GM23338 (cell line): ENCODE measurements around the gene EPS8L1. TPM values are rescaled to one million over a fixed set of nuclear protein-coding genes. Genes with fewer than 3 reads are reported as not detected.
A peak's percentile ranks its signal among the peaks of the same experiment; 100 is the strongest.

Experiments used
- ATAC-seq: fragments of 200-7000 bp; cut with Tn5 transposase; 3 replicates; pipeline ENCODE4 v1.9.1; 2020
- DNase-seq: peaks from one replicate; pipeline ENCODE4 v3.0.0-alpha.2; 2015; ENCODE audit warnings: low spot score
- H2AFZ ChIP-seq: fragments of 200-600 bp; sonication (generic); 2 replicates; pipeline ENCODE4 v1.8.0; 2016; ENCODE audit warnings: antibody characterized with exemption, mild to moderate bottlenecking, moderate library complexity
- H3F3A ChIP-seq: fragments of 200-600 bp; sonication (generic); replicated peaks from 2 replicates; pipeline ENCODE4 v1.8.0; 2017; ENCODE audit warnings: antibody characterized with exemption, mixed run types, low read depth
- H3K27ac ChIP-seq: fragments of 200-600 bp; sonication (generic); 2 replicates; pipeline ENCODE4 v1.6.1; 2016; ENCODE audit warnings: low read depth
- H3K27me3 ChIP-seq: fragments of 200-600 bp; sonication (generic); 2 replicates; pipeline ENCODE4 v1.8.0; 2016; ENCODE audit warnings: mild to moderate bottlenecking, mixed run types, moderate library complexity; ENCODE audit not compliant: insufficient read depth
- H3K36me3 ChIP-seq: fragments of 200-600 bp; sonication (generic); 2 replicates; pipeline ENCODE4 v1.8.0; 2016; ENCODE audit warnings: mild to moderate bottlenecking; ENCODE audit not compliant: insufficient read depth
- H3K4me1 ChIP-seq: fragments of 200-600 bp; sonication (generic); 2 replicates; pipeline ENCODE4 v1.8.0; 2016; ENCODE audit warnings: mild to moderate bottlenecking, moderate library complexity; ENCODE audit not compliant: insufficient read depth
- H3K4me2 ChIP-seq: fragments of 200-600 bp; sonication (generic); 2 replicates; pipeline ENCODE4 v1.7.1; 2017; ENCODE audit warnings: mixed run types
- H3K4me3 ChIP-seq: fragments of 200-600 bp; sonication (generic); 2 replicates; pipeline ENCODE4 v1.6.1; 2016; ENCODE audit warnings: mixed run types
- H3K79me2 ChIP-seq: fragments of 200-600 bp; sonication (generic); replicated peaks from 2 replicates; pipeline ENCODE4 v1.8.0; 2017; ENCODE audit warnings: mild to moderate bottlenecking; ENCODE audit not compliant: insufficient read depth
- H3K9me2 ChIP-seq: fragments of 200-600 bp; sonication (generic); 2 replicates; pipeline ENCODE4 v1.8.0; 2017; ENCODE audit not compliant: insufficient read depth
- H4K20me1 ChIP-seq: fragments of 200-600 bp; sonication (generic); replicated peaks from 2 replicates; pipeline ENCODE4 v1.8.0; 2017; ENCODE audit warnings: mild to moderate bottlenecking; ENCODE audit not compliant: insufficient read depth
- H3K27ac Mint-ChIP-seq: 2 replicates; pipeline ENCODE4 v1.8.0; 2020; ENCODE audit warnings: inconsistent platforms, mild to moderate bottlenecking, moderate library complexity, mixed read lengths
- H3K27me3 Mint-ChIP-seq: 3 replicates; pipeline ENCODE4 v1.8.0; 2022; ENCODE audit warnings: low read depth, mild to moderate bottlenecking, moderate library complexity, mixed read lengths, inconsistent platforms; ENCODE audit not compliant: insufficient read depth, poor library complexity
- H3K36me3 Mint-ChIP-seq: 3 replicates; pipeline ENCODE4 v1.8.0; 2021; ENCODE audit warnings: low read depth, mild to moderate bottlenecking, inconsistent platforms, moderate library complexity, mixed read lengths
- H3K4me1 Mint-ChIP-seq: 3 replicates; pipeline ENCODE4 v1.8.0; 2020; ENCODE audit warnings: mild to moderate bottlenecking, inconsistent platforms, mixed read lengths
- H3K4me3 Mint-ChIP-seq: 3 replicates; pipeline ENCODE4 v1.8.0; 2021; ENCODE audit warnings: moderate library complexity, mild to moderate bottlenecking, inconsistent platforms, mixed read lengths
- H3K9me3 Mint-ChIP-seq: 3 replicates; pipeline ENCODE4 v1.8.0; 2020; ENCODE audit warnings: moderate library complexity, mild to moderate bottlenecking, inconsistent platforms, mixed read lengths
- CREB1 ChIP-seq: fragments of 250-450 bp; sonication (Bioruptor Pico); IDR thresholded peaks from 2 replicates; pipeline ENCODE4 v1.5.0; 2020; ENCODE audit warnings: low read depth, mild to moderate bottlenecking, moderate library complexity
- POLR2AphosphoS5 ChIP-seq: IDR thresholded peaks from 2 replicates; pipeline ENCODE4 v1.6.1; 2016; ENCODE audit warnings: antibody characterized with exemption, low read depth
- ZNF462 ChIP-seq: fragments of 250-450 bp; sonication (Bioruptor Pico); IDR thresholded peaks from 2 replicates; pipeline ENCODE4 v1.5.0; 2020; ENCODE audit warnings: mild to moderate bottlenecking, moderate library complexity
- polyA plus RNA-seq: library from polyadenylated mRNA; unstranded; fragments of >200 nt; fragmentation: Nextera tagmentation; extraction: Ambion mirVana; gene quantifications from 2 replicates; pipeline ENCODE4 v1.2.1, GENCODE V29; 2016
- total RNA-seq: library from RNA; depleted of rRNA; stranded (reverse); fragments of >200 nt; shearing (Covaris generic); gene quantifications from 2 replicates; pipeline ENCODE4 v1.2.3, GENCODE V29; 2014
- TF ChIP-seq, protein P1 (sequence below): IDR thresholded peaks from 2 replicates; pipeline ENCODE4 v1.6.1; 2016; ENCODE audit warnings: antibody characterized with exemption

EPS8L1 gene
- total and polyA plus RNA-seq, 2 experiments from 2014 or later: 47.5 to 51.2 TPM

DNA sequence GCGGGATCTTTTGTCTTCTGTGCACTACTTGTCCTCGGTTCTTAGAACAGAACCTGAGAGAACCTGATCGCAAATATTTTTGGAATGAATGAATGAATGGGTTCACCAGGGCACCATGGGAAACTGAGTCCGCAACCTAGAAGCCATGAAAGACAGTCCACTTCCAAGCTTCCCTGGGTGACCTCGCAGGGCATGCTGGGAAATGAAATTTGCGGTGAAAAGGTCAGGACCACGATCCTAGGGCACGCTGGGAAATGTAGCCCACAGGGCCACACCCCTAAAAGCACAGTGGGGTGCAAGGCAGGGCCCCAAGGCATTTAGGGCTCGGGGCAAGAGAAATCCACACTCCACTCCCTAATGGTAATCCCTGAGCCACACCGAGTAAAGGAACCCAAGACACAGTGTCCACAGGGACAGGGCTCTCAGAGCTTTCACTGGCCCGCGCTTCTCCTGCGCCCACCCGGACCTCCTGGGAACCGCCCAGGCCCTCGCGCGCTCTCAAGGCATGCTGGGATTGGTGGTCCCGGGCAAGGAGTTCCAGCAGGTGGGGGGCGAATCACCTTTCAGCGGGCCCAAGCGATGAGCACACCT, 42.8 kb downstream of the EPS8L1 start:
- peak; percentile 54; the same call in 1 of the 2 replicates for TF ChIP-seq POLR2AphosphoS5
- TF ChIP-seq CREB1 (CRISPR knock-in tag): peak; percentile 38; the same call in 1 of the 2 replicates
- TF ChIP-seq ZNF462 (CRISPR knock-in tag): no peak
- TF ChIP-seq, protein P1, sequence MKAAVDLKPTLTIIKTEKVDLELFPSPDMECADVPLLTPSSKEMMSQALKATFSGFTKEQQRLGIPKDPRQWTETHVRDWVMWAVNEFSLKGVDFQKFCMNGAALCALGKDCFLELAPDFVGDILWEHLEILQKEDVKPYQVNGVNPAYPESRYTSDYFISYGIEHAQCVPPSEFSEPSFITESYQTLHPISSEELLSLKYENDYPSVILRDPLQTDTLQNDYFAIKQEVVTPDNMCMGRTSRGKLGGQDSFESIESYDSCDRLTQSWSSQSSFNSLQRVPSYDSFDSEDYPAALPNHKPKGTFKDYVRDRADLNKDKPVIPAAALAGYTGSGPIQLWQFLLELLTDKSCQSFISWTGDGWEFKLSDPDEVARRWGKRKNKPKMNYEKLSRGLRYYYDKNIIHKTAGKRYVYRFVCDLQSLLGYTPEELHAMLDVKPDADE: peak; percentile 97
- Histone ChIP-seq H3K79me2 (peaks cover 32% of the 10 kb centered on the region), H3K27me3 (no peaks in the 10 kb centered on the region), H3K27ac (peak overlapping the region; percentile 60), H3K36me3 (no peaks in the 10 kb centered on the region), H3K4me3 (peak overlapping the region; percentile 62), H3F3A (peaks cover 5% of the 10 kb centered on the region; the same call in 1 of the 2 replicates), H4K20me1 (peaks cover 22% of the 10 kb centered on the region), H3K4me2 (peak overlapping the region; percentile 76), H3K9me2 (0 out of 2 replicates have a peak, but pooled peaks cover 3% of the 10 kb centered on the region), H3K4me1 (peaks cover 19% of the 10 kb centered on the region), H2AFZ (peak overlapping the region; percentile 3; the same call in 1 of the 2 replicates)
- DNase-seq (peak; percentile 97), ATAC-seq (peak; percentile 70)
- Mint-ChIP-seq H3K9me3 (no peaks in the 10 kb centered on the region; the same call in 2 of the 3 replicates), H3K27me3 (peaks cover 9% of the 10 kb centered on the region), H3K27ac (peak overlapping the region; percentile 99), H3K36me3 (no peaks in the 10 kb centered on the region; the same call in 2 of the 3 replicates), H3K4me3 (peak overlapping the region; percentile 96), H3K4me1 (peaks cover 23% of the 10 kb centered on the region)
